Activated CD8-positive, alpha-beta memory T cell treated with anti-CD3 and anti-CD28 coated beads, Interleukin-2, amount 50 U/mL, for 1 hour (primary cell): Measurements from ENCODE around the gene IL21R.
"Not testable (repeated sequence)": the region's sequence is repeated elsewhere in the genome, so short reads cannot be mapped to it uniquely, and the experiment has no call there.

Experiments
- DNase-seq: peaks from one replicate; pipeline ENCODE4 v3.0.0-alpha.2; 2020; ENCODE audit errors: extremely low read depth

The IL21R gene

DNA sequence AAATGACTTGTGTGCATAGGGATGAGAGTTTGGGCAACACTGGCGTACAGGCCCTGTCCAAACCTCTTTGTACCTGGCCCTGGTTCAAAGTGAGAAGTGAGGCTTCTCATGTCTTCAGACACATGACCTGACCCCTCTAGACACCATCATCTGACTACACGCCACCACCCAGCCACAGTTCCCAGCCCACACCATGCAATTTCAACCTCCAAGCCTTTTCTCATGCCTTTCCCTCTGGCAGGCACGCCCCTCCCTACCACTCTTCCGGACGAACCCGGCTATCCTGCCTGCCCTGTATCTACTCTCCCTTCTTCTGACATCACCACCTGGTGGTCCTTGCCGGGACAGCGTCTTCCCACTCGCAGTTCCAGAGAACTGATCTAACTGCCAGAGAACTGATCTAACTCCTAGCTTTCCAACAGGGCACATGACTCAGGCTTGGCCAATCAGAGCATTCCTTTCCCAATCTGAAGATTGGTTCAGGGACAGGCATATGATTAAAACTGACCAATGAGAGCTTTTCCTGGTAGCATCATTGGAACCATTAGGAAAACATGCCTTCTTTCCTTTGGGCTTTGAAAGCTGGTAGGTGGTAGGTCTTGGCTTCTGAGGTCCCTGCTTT lies 27.1 kb upstream of the IL21R start:
- no peak for DNase-seq

DNA sequence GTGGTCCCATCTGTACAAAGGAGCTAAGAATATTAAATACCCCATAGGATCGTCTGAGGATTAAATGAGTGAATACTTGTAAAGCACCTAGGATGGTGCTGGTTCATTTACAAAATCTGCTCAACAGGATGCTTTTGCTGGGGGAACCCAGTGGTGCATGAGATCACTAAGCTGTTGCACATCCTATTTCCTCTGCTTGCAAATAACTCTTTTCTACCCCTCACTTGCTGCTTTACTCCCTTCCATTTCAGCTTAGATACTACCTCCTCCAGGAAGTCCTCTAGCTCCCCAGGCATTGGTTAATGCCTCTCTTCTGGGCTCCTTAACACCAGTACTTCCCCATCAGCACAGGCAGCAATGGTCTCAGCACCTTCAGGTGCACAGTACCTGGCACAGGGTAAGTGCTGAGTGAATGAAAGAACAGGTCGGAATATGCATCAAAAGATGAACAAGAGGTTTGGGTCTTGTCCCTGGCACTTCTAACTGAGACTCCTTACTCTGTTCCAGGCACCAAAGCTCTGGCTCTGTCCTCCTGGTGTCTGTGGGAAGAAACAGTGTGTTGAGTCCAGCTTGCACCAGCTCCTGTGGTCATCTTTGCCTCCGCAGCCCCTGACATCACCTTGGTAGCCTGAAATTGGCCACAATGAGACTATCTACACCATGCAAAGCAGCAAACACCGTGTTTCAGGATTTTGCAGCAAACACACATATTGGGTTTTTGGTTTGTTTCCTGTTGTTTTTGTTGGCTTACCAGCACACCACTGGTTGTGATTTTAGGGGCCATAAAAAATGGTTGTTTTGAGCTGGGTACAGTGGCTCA lies 24.1 kb upstream of the IL21R start:
- DNase-seq = no peak

DNA sequence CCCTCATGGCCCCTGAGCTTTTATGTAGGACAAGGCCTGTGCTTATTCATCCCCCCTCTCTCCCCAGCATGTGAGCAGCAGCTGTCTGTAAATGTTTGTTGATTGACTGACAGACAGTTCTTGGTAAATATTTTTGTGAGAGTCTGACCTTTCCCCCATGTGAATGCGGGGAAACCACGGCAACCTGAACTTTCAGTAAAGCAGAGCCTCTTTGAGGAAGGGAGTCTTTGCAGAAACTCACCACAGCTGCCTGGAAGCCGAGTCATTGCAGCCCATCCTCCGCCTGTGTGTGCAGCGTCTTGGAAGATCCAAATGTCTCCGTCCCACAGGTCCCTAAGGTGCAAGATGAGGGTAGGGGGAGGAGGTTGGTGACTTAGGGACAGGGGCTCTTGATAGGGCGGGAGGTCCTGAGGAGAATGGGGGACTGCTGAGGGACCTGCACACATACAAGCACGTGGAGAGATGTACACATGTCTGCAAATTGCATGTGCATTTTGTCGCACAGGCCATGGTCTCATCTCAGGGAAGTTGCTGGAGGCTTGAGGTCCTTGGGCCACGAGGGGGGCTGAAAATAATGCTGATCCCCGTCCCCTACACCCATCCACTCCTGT lies 23.0 kb upstream of the IL21R start:
- no peak for DNase-seq

DNA sequence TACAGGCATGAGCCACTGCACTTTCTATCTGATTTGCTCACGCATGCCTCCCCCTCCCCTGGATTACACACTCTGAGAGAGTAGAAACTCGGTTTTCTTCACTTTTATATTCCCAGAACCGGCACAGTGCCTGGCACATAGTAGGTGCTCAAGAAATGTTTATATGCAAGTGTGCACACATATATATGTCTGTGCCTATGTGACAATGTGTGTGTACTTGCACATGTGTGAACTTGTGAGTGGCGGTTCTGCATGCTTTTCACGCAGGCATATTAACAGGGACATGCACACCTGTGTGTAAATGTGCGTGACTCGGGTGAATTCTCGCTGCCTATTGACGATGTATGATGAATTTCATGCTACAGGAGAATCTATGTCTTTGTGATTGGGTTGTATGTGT lies 22.1 kb upstream of the IL21R start:
- DNase-seq = no peak

DNA sequence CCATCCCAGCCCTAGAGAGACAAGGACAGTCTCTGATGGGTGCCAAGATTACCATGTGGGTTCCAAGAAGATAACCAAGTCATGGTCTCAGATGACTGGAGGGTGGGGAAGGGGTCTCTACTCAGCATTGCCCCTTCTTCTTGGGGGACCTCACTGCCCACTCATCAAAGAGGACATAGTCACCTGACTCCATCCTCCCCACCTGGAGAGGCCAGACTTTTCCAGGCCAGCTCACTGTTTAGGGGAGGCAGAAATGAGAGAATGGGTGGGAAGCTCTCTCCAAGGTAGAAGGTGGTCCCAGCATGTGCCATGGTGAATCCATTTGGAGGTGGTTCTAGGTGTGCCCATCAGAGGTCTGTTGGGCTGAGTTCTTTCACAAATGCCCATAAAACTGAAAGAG lies 20.7 kb upstream of the IL21R start:
- DNase-seq = no peak

DNA sequence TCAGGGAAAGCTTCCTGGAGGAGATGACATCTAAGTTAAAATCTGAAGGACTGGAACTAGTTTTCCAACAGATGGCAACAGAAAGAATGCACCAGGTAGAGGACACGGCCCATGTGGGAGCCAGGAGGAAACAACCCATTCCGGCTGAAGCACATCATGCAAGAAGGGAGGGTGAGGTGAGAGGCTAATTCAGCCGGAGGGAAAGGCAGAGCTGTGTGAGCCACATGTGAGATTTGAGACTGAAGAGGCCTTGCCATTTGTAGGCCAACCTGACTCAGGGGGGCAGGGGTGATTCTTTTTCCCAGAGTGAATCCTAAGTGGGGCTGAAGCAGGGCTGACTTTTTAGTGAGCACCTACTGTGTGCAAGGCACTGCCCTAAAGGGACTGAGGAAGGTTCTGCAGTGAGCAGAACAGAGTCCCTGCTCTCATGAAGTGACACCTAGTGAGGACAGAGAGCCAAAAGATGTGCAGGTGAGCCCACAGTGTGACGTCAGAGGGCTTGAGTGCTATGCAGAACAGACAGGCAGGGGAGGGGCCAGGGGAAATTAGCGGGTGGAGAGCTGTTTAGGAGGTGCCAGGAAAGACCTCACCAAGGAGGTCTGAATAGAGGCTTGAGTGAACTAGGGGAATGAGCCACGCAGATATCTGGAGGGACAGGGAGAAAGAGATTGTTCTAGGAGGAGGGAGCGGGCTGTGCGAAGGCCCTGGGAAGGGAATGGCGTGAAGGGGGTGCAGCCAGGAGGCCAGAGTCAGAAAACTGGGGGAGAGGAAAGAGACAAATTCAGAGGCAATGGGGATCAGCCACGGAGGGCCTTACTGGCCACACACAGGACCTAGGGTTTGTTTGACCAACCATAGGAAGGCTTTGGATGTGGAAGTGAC lies 19.8 kb upstream of the IL21R start:
- no peak for DNase-seq

DNA sequence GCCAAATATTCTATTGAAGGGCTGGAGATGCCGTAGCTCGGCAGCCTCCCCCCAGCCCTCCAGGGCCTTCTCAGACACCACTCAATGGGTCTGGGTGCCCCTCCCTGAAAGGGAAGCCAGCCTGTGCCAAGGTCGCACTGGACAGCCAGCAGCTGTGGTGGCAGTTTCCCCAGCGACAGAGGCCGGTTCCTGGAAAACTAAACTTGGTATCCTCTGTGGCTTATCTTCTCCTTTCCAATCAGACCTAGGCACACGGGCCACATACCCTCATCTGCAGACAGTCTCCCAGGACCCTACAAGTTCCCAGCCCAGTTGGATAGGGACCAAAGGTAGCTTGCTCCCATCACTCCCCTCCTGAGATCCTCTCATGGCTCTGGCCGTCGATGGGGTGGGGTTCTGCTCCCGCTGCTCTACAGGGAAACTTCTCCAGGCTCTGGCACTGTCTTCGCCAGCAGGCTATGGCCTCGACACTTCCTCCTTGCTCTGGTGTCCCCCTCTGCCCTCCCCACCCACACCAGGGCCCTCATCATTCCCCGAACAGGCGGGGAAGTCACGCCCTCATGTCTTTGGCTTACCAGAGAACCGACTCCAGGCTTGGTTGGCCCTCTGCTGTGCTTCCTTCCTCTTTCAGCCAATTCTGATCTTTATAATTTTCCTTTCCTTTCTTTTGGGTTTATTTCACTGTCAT lies 18.3 kb upstream of the IL21R start:
- no peak for DNase-seq

DNA sequence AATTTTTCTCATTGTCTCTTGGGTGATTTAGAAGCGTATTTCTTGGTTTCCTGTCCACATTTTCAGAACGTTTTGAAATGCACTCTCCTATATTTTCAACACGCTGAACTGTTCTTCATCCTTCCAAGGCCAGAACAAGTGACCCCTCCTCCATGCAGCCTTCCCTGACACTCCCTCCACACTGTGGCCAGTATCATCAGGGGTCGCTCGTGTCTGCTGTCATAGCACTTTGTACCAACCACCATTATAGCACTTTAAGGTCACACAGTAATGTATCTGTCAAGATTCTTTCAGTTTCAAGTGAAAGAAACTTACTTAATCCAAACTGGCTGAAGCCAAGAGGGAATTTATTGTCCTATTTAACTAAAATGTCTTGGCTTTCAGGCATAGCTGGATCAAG lies 17.5 kb upstream of the IL21R start:
- no peak for DNase-seq

DNA sequence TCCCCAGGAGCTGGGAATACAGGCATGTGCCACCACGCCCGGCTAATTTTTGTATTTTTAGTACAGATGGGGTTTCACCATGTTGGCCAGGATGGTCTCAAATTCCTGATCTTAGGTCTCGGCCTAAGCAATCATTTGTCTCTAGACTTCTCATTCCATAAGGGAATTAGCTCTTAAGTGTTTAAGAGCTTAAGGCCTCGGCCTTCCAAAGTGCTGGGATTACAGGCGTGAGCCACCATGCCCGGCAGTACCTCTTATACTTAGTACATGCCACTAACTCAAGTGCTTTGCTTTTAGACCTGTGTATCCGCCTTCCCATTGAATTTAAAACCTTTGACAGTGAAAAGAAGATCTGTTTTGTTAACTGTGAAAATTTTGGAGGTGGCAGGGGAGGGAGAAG lies 16.6 kb upstream of the IL21R start:
- DNase-seq = no peak

DNA sequence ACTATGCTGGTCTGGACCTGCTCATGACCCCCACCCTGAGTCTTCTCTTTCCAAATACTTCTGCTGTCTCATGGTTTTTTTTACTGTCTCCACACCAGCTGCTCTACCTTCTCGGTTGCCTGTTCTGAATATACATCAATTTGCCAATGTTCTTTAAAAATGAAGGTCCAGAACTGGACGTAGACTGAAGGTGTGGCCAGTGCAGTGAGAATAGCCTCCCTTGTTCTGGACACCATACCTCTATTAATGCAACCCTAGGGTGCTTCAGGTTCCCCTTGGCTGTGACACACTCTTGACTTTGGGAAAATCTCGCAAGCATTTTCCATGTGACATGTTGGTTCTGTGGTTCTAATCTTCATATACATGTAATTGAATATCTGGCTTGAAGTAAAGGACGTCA lies 15.3 kb upstream of the IL21R start:
- no peak for DNase-seq

DNA sequence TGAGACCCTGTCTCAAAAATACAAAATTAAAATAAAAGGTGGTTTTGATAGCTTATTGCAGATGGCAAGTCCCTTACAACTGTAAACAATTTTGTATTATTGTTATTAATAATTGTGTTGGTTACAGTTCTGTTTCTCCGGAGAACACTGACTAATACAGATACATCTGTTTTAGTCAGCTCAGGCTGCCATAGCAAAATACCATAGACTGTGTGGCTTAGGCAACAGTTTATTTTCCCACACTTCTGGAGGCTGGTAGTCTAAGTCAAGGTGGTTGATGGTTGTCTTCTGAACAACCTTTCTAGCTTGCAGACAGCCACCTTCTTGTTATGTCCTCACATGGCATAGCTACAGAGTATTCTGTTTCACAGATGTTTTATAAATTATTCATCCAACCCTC lies 14.2 kb upstream of the IL21R start:
- no peak for DNase-seq

DNA sequence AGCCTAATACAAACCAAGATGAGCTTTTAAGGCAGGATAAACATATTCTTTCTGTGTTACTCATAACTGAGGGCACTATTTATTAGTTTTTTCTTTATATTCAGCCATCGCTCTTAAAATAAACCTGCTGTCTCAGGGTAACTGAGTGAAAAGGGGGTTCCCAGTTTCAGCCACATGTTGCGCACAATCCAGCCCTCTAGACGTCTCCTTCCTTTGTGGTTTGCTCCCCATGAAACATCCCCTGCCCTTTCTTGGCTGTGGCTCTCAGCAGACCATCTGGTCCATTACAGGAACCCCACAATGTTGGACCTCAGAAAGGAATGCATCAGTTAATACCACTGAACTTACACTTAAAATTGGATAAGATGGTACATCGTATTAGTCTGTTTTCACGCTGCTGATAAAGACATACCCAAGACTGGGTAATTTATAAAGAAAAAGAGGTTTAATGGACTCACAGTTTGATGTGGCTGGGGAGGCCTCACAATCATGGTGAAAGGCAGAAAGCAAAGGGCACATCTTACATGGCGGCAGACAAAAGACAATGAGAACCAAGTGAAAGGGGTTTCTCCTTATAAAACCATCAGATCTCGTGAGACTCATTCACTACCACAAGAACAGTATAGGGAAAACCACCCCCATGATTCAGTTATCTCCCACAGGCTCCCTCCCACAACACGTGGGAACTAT lies 12.6 kb upstream of the IL21R start:
- no peak for DNase-seq

DNA sequence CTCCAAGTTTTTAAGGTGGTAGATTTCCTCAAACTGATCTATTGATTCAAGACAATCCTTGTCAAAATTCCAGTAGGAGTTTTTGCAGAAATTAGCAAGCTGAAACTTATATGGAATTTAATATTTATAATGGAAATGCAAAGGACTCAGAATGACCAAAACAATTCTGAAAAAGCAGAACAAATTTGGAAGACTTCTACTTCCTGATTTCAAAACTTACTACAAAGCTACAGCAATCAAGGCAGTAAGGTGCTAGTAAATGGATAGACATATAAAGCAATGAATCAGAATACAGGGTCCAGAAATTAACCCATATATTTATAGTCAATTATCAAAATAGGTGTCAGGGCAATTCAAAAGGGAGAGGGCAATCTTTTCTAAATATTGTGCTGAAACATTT lies 11.8 kb upstream of the IL21R start:
- no peak for DNase-seq

DNA sequence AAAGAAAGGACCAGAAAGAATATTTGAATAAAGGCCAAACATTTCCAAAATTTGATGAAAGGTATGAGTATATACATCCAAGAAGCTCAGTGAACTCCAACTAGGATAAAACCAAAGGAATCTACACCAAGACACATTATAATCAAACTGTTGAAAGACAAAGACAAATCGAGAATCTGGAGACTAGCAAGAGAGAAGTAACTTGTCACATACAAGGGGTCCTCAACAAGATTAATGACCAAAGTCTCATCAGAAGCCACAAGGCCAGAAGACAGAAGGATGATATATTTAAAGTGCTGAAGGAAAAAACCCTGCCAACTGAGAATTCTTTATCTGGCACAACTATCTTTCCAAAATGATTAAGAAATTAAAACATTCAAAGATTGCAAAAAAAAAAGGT lies 9.3 kb upstream of the IL21R start:
- DNase-seq = no peak

DNA sequence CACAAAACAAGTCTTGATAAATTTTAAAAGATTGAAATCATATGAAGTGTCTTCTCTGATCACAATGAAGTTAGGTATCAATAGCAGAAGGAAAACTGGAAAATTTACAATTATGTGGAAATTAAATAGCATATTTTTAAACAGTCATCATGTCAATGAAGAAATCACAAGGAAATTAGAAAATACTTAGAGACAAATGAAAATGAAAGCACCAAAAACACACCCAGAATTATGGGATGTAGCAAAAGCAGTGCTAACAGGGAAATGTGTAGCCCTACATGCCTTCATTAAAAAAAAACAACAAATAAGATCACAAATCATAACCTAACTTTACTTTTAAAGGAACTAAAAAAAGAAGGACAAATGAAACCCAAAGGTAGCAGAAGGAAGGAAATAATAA lies 7.5 kb upstream of the IL21R start:
- no peak for DNase-seq

DNA sequence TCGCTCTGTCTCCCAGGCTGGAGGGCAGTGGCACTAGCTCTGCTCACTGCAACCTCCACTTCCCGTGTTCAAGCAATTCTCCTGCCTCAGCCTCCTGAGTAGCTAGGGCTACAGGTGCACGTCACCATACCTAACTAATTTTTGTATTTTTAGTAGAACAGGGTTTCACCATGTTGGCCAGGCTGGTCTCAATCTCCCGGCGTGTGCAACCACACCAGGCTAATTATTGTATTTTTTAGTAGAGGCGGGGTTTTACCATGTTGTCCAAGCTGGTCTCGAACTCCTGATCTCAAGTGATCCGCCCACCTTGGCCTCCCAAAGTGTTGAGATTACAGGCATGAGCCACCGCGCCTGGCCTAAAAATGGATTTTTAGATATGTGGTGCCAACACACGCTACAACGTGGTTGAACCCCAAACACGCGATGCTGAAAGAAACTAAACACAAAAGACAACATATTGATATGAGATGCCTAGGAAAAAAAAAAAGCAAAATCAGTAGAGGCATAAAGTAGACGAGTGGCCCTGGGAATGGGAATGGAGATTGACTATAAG lies 3.6 kb upstream of the IL21R start:
- not testable (repeated sequence) for DNase-seq

DNA sequence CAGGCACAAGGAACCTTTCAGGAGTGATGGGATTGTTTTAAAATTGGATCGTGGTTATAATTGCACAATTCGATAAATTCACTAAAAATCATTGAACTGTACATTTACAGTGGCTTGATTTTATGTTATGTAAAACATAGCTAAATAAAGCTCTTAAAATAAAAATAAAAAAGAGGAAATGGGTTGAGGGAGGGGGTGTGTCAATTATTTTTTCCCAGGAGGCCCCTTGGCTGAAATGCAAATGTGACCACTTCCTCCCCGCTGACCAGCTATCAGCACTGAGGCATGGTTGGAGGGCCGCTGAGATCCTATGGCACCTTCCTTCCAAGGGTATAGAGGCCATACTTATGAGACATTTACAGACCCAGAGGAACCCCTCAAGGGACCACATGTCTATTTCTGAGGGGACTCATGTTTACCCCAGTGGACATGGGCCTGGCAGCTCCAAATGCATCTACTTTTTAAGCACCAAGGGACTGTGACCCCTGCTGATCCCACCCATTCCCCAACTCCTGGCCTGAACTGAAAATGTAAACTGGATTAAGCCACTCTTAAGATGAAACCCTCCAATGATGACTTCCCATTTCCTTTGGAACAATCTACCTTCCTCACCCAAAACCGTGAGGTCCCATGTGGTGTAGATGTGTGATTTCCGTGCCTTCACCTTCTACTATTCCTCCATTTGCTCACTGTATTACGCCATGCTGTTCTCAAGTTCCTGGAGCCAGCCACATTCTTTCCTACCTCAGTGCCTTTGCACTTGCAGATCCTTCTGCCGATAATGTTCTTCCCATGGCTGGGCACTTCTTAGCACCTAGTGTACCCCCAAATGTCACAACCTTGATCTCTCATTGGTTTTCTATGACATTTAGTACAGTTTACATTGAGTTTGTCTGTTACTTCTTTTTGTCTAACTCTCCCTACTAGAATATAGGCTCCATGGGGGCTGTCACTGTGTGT lies 2.8 kb upstream of the IL21R start:
- DNase-seq = no peak

DNA sequence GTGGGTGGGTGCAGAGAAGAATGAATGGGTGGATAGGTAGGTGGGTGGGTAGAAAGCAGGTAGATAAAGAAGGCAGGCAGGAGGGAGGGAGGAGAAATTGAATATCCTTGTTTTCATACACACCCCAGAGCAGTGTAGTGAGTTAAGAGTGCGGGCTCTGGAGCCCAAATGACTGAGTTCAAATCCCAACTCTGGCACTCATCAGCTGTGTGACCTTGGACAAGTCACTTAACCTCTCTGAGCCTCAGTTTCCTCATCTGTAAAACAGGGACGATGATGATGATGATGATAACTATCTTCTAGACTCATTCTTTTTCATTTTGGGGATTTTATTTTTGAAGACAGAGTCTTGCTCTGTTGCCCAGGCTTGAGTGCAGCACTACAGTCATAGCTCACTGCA lies 2.0 kb upstream of the IL21R start:
- no peak for DNase-seq

DNA sequence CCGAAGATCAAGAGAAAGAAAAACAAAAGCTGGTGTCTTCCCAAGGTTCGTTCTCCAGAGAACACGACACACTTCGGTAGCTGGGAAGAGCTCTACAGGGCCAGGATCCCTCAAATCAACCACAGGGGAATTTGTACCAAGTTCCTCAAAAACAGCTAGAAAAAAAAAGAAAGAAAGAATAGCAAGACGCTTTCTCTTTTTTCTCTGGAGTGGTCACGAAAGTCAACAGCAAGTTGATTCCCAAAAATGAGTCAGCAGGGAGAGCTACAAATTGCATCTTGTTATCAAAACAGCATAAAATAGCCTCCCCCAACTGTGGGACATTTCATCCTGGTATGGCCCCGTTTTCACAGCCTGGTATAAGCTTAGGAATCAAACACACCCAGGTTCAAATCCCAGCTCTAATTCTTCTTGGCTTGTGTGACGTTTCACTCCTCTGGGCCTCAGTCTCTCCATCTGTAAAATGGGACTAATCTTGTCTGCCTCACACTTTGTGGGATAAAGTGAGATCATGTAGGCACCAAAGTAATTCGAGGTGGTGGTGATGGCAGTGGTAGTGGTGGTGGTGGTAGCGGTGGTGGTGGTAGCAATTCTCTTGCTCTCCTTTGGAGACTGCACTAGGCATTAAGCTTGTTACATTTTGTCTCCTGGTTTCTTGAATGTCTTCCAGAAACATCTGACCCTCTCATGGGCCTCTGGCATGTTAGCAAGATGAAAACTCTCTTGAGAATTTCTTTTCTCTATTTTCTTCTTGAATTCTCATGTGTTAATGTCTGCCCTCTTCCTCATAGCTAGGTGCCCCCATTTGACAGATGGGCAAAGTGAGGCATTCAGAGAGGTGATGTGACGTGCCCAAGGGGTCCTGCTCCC lies 988 bp upstream of the IL21R start:
- no peak for DNase-seq
